ENCODE measurements around the gene PXMP4. TPM values are rescaled to one million over a fixed set of nuclear protein-coding genes. Genes with fewer than 3 reads are reported as not detected.
"Not testable (repeated sequence)": the region's sequence is repeated elsewhere in the genome, so short reads cannot be mapped to it uniquely, and the experiment has no call there.

Gene PXMP4, protein sequence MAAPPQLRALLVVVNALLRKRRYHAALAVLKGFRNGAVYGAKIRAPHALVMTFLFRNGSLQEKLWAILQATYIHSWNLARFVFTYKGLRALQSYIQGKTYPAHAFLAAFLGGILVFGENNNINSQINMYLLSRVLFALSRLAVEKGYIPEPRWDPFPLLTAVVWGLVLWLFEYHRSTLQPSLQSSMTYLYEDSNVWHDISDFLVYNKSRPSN
- 12.4 and 14.3 TPM in 2 replicates for total RNA-seq

DNA sequence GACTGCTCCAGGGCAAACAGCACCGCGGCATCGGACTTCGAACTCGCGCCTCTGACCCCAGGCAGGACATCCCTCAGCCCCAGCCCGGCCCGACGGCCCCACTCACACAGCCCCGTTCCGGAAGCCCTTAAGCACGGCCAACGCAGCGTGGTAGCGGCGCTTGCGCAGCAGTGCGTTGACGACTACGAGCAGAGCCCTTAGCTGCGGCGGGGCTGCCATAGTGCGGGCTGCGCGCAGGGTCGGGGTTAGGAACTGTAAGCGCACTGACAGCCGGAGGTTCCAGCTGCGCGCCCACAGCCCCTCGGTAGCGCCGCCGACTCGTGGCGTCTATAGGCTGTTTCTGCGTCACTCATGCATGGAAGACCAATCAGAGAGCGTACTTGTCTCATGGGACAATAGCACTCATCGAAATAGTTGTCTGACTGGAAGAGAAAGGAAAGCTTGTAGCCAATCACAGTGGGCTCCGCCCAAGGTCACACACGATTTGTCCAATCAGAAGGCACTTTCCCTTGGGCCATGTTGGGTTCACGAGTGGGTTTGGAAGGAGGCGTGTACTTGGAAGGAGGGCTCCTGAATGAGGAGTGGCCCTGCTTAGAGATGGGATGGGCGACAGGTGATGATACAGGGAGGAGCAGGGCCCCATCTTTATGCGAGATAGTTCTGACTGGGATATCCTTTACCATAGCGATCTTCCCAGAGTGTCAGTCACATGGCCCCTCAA, at the start of gene PXMP4:
TSS of gene PXMP4 (minus strand) at position 322 of the 721 bp plus-strand sequence. CDS start at position 219, 103 bp downstream.
- intact Hi-C loops (cut with micrococcal nuclease), result loop anchor here (1.0 to 2.0 kb wide), 13 partner anchors 11 to 839 kb away; partner anchors contain the start of genes ACTL10, AHCY, CDK5RAP1 and CHMP4B

DNA sequence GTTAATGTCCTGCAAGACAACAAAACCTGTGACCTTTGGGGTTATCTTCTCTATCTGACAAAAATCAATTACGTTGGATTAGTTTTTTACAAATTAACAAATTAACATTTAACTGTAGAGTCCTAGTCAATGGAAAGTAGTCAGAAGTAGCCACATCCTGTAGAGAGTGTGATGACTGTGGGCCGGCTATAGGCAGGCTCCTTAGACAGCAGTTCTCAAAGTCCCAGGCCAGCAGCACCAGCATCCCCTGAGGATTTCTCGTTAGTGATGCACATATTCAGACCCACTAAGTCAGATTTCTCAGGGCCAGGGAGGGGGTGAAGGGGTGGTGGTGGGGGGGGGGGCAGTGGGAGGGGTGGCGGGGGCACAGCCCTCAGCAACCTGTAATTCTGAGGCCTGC, 48.9 kb upstream of the PXMP4 start:
- intact Hi-C loops (cut with micrococcal nuclease), result no loop called here

DNA sequence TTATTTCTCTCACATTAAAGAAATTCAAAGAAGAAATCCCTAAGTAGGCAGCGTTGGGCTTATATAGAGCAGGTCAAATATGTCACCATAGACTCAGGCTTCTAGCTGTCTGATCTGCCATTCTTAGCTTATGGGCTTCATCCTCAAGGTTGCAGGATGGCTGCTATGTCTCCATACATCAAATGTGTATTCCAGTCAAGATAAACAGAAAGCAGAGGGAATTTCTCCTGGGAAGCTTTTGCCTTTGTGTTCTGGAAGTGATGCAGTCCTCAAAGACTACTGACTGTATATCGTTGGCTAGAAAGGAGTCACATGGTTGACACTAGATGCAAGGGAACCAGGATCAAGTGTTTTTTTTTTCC, 47.6 kb upstream of the PXMP4 start:
- intact Hi-C loops (cut with micrococcal nuclease), result no loop called here

DNA sequence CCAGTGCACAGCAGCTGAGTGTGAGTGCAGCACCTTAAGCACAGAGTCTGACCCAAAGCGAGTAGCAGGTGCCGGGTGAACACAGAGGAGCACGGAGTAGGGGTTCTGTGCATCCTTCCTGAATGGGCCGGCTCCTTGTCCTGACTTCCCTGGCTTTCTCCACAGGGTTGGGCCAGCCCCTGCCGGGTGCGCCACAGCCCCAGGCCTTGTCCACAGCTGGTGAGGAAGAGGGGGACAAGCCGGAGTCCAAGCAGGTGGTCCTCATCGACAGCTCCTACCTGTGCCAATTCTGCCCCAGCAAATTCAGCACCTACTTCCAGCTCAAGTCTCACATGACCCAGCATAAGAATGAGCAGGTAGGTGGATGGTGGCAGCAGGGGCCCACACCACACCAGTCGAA, 46.6 kb upstream of the PXMP4 start:
- intact Hi-C loops (cut with micrococcal nuclease), result no loop called here

DNA sequence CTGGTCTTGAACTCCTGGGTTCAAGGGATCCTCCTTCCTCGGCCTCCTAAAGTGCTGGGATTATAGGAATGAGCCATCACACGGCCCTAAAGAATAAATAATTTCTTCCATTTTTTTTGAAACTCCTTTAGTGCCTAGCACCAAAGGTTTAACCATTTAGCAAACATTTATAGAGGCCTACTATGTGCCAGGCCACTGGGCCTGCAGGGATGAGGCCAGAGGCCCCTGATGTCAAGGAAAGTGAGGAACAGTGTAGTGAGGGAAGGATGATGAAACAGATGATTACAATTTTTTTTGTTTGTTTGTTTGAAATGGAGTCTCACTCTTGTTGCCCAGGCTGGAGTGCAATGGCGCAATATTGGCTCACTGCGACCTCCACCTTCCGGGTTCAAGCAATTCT, 45.5 kb upstream of the PXMP4 start:
- intact Hi-C loops (cut with micrococcal nuclease), result no loop called here

DNA sequence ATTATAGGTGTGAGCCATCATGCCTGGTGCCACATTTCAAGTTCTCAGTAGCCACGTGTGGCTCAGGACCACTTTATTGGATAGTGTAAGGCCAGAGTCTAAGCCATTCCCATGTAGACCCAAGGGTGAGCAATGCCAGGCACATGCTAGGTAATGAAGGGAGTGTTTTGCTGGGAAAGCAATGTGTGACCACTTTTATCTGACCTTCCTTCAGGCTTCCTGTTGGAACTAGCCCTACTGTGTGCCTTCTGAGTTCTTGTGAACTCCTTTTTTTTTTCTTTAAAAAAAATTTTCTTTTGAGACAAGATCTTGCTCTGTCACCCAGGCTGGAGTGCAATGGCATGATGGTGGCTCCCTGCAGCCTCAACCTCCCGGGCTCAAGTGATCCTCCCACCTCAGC, 45.0 kb upstream of the PXMP4 start:
- intact Hi-C loops (cut with micrococcal nuclease), result no loop called here

DNA sequence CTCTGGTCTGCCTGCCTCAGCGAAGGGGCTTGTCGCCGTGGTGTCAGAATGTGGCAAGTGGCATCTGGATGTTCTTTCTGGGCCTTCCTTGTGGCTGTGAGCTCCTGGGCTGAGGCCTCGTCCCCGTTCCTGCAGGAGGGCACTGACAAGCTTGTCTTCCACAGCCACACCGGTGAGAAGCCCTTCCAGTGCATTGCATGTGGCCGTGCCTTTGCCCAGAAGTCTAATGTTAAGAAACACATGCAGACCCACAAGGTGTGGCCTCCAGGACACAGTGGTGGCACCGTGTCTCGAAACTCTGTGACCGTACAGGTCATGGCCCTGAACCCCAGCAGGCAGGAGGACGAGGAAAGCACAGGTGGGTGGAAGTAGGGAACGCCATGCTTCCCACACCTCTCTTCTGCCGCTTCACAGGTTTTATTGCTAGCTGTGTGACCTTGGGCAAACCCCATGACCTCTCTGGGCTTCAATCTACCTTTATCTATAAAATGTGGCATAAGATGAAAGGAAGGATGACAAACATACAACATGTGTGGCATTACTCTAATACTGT, 41.7 kb upstream of the PXMP4 start:
- intact Hi-C loops (cut with micrococcal nuclease), result no loop called here

DNA sequence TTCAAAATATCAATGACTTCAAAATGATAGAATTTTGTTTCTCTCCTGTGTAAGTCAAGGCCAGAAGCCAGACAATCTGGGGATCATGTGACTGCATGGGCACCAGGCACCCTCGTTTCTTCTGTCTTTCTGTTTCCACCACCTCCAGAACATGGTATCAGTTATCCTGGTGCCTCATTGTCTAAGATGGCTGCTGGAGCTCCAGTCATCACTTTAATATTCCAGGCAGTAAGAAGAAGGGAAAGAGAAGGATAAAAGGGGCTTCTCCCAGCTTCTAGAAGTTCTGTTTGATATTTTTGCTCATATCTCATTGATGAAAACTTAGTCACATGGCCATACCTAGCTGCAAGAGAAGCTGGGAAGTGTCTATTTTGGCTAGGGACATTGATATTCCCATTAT, 37.3 kb upstream of the PXMP4 start:
- intact Hi-C loops (cut with micrococcal nuclease), result no loop called here

DNA sequence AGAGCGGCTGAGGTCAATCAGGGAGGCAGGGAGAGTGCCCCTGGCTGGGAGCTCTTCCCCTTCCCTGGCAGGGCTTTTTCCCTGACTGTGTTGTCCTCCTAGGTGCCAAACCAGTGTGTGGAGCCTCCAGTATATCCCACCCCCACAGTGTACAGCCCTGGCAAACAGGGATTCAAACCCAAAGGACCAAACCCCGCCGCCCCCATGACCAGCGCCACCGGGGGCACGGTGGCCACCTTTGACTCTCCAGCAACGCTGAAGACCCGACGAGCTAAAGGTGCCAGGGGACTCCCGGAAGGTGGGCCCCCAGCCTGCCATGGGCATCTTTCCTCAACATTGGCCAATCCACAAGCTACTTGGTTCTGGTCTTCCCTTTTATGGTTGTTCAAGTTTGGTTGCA, 36.9 kb upstream of the PXMP4 start:
- intact Hi-C loops (cut with micrococcal nuclease), result no loop called here

DNA sequence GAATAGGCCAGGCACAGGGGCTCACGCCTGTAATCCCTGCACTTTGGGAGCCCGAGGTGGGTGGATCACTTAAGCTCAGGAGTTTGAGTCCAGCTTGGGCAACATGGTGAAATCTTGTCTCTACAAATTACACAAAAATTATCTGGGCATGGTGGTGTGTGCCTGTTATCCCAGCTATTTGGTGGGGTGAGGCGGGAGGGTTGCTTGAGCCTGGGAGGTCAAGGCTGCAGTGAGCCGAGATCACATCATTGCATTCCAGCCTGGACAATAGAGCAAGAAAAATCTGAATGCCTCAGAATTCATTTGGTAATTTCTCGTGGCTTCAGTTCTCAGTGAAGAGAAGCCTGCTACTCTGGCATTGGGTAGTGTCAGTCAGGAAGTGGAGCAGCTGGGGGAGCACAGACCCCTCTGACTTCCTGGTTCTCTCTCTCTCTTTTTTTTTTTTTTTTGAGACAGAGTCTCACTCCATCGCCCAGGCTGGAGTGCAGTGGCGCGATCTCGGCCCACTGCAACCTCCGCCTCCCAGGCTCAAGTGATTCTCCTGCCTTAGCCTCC, 35.9 kb upstream of the PXMP4 start:
- intact Hi-C loops (cut with micrococcal nuclease), result not testable (repeated sequence)

DNA sequence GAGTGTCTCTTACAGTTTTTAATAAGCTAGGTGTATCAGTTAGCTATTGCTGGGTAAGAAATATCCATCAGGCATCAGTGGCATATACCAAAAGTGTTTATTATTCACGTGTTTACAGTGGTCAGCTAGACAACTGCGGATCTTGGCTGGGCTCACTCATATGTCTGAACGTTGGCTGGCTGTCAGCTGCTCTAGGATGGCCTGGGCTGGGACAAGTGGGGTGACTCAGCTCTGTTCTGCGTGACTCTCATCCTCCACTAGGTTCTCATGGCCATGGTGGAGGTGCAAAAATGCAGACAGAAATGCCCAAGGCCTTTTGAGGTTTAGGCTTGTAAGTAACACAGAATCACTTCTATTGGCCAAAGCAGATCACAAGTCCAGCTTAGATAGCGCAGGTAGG, 33.7 kb upstream of the PXMP4 start:
- intact Hi-C loops (cut with micrococcal nuclease), result no loop called here

DNA sequence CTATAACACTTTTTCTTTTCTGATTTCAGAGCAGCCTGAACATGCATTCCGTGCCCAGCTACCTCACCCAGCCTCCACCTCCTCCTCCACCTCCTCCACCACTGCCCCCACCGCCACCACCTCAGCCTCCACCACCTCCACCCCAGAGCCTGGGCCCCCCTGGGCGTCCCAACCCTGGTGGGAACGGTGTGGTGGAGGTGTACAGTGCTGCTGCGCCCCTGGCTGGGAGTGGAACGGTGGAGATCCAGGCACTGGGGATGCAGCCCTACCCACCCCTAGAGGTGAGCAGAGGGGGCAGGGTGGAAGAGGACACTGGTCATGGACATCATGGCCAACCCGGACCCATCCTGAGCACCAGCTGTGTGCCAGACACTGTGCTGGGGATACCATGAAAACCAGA, 33.0 kb upstream of the PXMP4 start:
- intact Hi-C loops (cut with micrococcal nuclease), result no loop called here

DNA sequence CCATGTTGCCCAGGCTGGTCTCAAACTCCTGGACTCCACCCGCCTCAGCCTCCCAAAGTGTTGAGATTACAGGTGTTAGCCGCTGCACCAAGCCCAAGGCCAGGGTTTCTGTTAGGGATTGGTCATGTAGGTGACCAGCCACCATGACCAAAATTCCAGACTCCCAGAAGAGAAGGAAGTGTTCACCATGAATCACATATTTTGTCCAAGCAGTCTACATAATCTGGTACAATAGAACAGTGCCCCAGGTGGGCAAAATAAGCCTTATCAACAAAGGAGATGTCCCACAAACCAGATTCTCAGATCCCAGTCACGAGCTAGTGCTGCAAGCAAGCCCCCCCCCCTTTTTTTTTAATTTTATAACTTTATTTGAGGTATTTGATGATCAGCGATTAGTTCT, 31.7 kb upstream of the PXMP4 start:
- intact Hi-C loops (cut with micrococcal nuclease), result no loop called here

DNA sequence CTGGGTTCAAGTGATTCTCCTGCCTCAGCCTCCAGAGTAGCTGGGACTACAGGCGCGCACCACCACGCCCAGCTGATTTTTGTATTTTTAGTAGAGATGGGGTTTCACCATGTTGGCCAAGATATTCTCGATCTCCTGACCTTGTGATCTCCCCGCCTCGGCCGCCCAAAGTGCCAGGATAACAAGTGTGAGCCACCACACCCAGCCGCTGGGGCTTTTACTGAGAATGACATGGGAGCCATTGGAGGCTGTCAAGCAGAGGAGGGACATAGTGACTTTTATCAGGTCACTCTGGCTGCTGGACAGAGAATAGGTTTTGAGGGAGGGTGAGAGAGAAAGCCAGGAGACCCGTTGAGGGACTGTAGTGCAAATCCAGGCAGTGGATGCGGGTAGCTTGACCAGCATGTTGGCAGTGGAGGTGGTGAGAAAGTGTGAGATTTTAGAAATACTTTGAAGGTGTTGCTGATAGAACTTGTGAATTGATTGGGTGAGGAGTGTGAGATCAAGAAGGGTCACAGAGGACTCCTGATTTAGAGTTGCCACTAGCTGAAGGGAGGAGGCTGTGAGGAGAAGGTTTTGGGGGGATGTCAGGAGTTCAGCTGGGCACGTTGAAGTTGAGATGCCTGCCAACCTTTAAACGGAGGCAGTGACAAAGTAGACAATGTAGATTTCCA, 26.4 kb upstream of the PXMP4 start:
- intact Hi-C loops (cut with micrococcal nuclease), result no loop called here

DNA sequence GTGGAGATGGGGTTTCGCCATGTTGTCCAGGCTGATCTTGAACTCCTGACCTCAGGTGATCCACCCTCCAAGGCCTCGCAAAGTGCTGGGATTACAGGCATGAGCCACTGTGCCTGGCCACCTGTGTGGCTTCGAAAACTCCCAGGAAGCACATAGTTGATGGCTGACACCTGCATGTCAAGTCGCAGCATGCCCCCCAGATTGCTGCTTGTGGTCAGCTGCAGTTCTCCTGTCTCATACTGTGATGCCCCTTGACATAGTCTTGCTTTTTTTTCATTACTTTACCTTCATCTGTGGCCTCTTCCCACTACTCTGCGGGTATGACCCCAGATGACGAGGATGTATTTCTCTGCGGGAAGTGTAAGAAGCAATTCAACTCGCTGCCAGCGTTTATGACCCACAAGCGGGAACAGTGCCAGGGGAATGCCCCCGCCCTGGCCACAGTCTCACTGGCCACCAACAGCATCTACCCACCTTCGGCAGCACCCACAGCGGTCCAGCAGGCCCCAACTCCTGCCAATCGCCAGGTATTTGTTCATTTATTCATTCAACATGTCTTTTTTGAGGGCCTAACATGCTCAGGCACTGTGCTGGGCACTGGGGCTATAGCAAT, 24.8 kb upstream of the PXMP4 start:
- intact Hi-C loops (cut with micrococcal nuclease), result no loop called here

DNA sequence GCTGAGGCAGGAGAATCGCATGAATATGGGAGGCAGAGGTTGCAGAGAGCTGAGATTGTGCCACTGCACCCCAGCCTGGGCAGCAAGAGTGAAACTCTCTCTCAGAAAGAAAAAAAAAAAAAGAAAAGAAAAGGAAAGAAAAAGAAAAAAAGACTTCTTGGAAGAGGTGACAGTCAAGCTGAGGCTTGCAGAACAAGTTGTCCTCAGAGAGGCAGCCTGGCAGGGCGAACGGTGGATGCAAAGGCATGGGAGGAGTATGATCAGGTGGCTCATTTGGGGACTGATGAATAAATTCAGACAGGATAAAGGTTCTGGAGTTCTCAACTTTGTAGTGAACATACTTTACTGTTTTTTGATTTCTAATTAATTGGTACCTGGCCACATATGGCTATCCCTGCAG, 24.1 kb upstream of the PXMP4 start:
- intact Hi-C loops (cut with micrococcal nuclease), result no loop called here

DNA sequence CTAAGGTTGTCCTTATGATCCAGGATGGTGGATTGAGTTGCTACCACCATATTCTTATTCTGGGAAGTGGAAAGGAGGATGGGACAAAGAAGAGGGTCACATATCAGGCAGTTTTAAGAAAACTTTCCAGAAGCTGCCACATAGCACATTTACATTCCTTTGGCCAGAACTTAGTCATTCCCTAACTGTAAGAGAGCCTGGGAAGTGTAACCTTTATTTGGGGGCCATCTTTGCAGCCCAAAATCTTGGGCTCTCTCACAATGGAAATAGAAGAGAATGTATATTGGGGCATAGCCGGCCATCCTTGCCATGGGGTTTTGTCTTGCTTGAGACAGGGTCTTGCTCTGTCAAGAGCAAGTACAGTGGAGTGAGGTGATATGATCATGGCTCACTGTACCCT, 20.1 kb upstream of the PXMP4 start:
- intact Hi-C loops (cut with micrococcal nuclease), result no loop called here

DNA sequence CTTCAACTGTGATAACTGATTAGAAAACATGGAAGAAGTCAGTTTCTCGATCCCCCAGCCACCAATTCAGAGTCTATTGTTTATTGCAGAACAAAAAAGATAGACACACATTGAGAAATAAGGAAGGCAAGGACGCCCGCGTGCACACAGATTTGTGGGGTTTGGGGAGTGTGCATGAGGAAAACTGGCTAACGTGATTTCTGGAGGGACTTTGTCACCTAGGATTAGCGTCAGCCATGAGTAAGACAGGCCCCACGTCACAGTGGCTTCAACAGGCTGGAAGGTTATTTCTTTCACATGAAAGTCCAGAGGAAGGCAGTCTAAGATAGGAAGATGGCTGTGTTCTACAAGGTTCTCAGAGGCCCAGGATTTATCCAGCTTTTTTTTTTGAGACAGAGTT, 19.4 kb upstream of the PXMP4 start:
- intact Hi-C loops (cut with micrococcal nuclease), result no loop called here

DNA sequence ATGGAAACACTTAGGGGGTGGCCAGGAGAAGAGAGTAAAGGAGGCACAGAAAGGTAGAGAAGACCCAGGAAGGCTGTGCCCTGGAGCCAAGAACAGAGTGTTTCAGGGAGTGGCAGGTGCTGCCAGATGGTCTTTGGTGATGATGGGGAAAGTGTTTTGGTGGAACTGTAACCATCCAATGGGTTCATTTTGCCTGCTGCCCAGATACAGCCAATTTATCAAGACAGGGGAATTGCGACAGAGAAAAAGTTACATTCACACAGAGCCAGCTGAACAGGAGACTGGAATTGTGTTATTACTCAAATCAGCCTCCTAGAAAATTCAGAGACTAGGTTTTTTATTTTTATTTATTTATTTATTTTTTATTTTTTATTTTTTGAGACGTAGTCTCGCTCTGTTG, 16.9 kb upstream of the PXMP4 start:
- intact Hi-C loops (cut with micrococcal nuclease), result no loop called here

DNA sequence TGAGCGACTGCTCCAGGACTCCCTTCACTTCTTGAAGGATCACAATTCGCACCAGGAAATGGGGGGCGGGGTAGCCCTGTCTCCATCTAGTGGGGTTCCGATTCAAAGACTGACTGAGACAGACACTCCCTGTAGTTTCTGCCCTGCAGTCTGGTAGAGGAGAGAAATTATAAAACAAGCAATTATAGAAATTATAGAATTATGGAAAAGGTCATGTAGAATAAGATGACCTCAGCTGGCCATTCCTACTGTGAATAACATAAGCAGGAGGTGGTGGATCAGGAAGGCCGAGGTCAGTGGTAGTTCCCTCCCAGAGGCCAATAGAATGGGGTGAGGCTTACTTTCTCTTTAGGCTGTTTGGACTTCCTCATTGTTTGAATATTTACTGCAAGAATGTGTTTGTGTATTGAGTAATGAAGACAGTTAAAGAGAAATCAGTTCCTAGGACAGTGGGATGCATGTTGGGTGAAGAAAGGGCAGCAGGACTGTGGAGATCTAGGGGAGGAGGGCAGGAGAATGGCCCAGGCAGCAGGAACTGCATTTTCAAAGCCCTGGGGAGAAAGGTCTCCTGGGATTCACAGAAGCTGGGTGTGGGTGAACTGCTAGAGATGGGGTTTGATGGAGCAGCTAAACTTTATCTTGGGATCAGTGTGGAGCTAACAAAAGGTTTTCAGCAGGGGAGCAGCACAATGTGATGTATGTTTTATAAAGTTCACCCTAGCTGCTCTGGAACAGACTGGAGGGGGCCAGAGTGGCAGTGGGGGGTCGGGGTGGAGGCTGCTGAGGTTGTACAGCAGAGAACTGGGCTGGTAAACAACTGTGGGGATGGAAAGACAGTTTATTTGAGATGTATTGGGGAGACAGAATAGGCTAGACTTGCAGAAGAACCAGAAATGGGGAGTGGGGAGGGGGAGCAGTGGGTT, 13.8 kb upstream of the PXMP4 start:
- intact Hi-C loops (cut with micrococcal nuclease), result loop anchor here (2.0 to 5.0 kb wide), 3 partner anchors 45 to 1377 kb away; partner anchors contain the start of gene ASXL1

Measured in T-helper 1 cell treated with Interleukin-12 subunit alpha and Interleukin-12 subunit beta and Interleukin-4 antibody, amounts not matched to agents 30 ng/mL and 1 ng/mL, for 36 hours (primary cell).